ENCODE measurements around the gene FIZ1. TPM values are rescaled to one million over a fixed set of nuclear protein-coding genes. Genes with fewer than 3 reads are reported as not detected.

The FIZ1 gene
- total and polyA plus RNA-seq, 2 of the 4 experiments (the other 2 are of a cell fraction) = 1.3 to 5.9 TPM

GRCh38 chr19:55544014-55544413 is 55.3 kb downstream of the FIZ1 start:
- Histone ChIP-seq H4K5ac (ENCODE audit: low read depth, low read length) (no peak overlapping the region), H3K9me1 (ENCODE audit: insufficient read depth, low read length) (0 out of 2 replicates have a peak, but pooled peaks cover 8% of the 10 kb centered on the region), H2AFZ (replicated peaks; ENCODE audit: low read length, poor library complexity) (no peak overlapping the region), H3K27me3 (ENCODE audit: control insufficient read depth, insufficient read depth, low read length) (no peaks in the 10 kb centered on the region; the same call in 1 of the 2 replicates), H4K91ac (ENCODE audit: insufficient read depth, low read depth, low read length) (no peak overlapping the region), H3K27ac (ENCODE audit: insufficient read depth, low read length) (no peak overlapping the region), H3K56ac (ENCODE audit: extremely low read depth, insufficient read depth, low read length) (no peak overlapping the region), H4K20me1 (ENCODE audit: insufficient read depth, low read length) (no peaks in the 10 kb centered on the region), H2BK120ac (ENCODE audit: low read depth, low read length) (no peak overlapping the region), H2BK5ac (ENCODE audit: low read depth, low read length, poor library complexity, severe bottlenecking) (no peak overlapping the region), H3K9me3 (ENCODE audit: control insufficient read depth, insufficient read depth, low read length) (no peaks in the 10 kb centered on the region; the same call in 1 of the 2 replicates), H2BK20ac (ENCODE audit: low read depth, low read length) (no peak overlapping the region), H3K4me3 (ENCODE audit: insufficient read depth, low read depth, low read length) (no peak overlapping the region), H3K4me1 (ENCODE audit: control insufficient read depth, insufficient read depth, low read length) (peaks cover 17% of the 10 kb centered on the region), H3K4me2 (ENCODE audit: low read depth, low read length) (no peak overlapping the region), H3K14ac (replicated peaks; ENCODE audit: low read depth, low read length) (no peak overlapping the region), H3K79me1 (ENCODE audit: low read depth in 1 of 2, low read length in 2 of 2) (no peaks in the 10 kb centered on the region), H3K4ac (ENCODE audit: low read depth, low read length) (no peak overlapping the region), H2AK5ac (ENCODE audit: low read depth, low read length) (no peak overlapping the region), H3K36me3 (ENCODE audit: control insufficient read depth, insufficient read depth, low read length) (no peaks in the 10 kb centered on the region), H3K9ac (ENCODE audit: low read depth, low read length) (no peak overlapping the region), H2AK9ac (replicated peaks; ENCODE audit: low read depth, low read length, poor library complexity) (no peak overlapping the region), H3K18ac (ENCODE audit: low read depth, low read length) (no peak overlapping the region), H3K23ac (ENCODE audit: low read depth, low read length) (no peak overlapping the region), H4K8ac (ENCODE audit: low read depth in 2 of 2, low read length in 2 of 2) (no peak overlapping the region), H2BK15ac (ENCODE audit: low read depth, low read length) (no peak overlapping the region)
- BruUV-seq (replicated peaks) = no TSS peak
- in situ Hi-C loops (cut with MboI; ENCODE audit: low sequenced_read_pairs) (no loop called here), intact Hi-C loops (cut with micrococcal nuclease) (no loop called here), dilution Hi-C loops (cut with HindIII; ENCODE audit: low sequenced_read_pairs, unreplicated experiment) (no loop called here)
- CTCF ChIA-PET = interaction anchor here (0.6 kb wide), 1 partner anchor 16 kb away, joined by 3 read pairs; no protein-coding TSS in a partner anchor
- ATAC-seq (ENCODE audit: low read depth) = no peak
- TF ChIP-seq SMC3 (IDR thresholded peaks at IDR 0.05; ENCODE audit: low read depth, low read length) = no peak
- TF ChIP-seq RCOR1 (IDR thresholded peaks at IDR 0.05; ENCODE audit: insufficient replicate concordance, low read length) = no peak
- TF ChIP-seq NFE2L2 (IDR thresholded peaks at IDR 0.05; ENCODE audit: low read depth, low read length) = no peak
- TF ChIP-seq RFX5 (IDR thresholded peaks at IDR 0.05; ENCODE audit: low read depth, low read length) = no peak
- TF ChIP-seq USF2 (IDR thresholded peaks at IDR 0.05; ENCODE audit: low read depth, low read length) = no peak
- TF ChIP-seq MAZ (IDR thresholded peaks at IDR 0.05; ENCODE audit: borderline replicate concordance, low read depth, low read length) = no peak
- POLR2A ChIA-PET (ENCODE audit: unreplicated experiment) = no interaction called here
- WGBS, 2 experiments (ENCODE audit: extremely low coverage in 2 of 2, insufficient read length in 1 of 2) = 91% methylated on average over 7 of the region's 15 CpGs; no CpG with 5 or more reads in 1 of the 2 experiments
- DNase-seq = no peak
